ENCODE data around the gene NOX5.

The NOX5 gene

GRCh38 chr15:68986322-68986721, 28.2 kb upstream of the NOX5 start:
- TF ChIP-seq CTCF (IDR thresholded peaks at IDR 0.05; ENCODE audit: extremely low read depth, missing control alignments) = no peak
- DNase-seq (ENCODE audit: low spot score) = no peak

DNA sequence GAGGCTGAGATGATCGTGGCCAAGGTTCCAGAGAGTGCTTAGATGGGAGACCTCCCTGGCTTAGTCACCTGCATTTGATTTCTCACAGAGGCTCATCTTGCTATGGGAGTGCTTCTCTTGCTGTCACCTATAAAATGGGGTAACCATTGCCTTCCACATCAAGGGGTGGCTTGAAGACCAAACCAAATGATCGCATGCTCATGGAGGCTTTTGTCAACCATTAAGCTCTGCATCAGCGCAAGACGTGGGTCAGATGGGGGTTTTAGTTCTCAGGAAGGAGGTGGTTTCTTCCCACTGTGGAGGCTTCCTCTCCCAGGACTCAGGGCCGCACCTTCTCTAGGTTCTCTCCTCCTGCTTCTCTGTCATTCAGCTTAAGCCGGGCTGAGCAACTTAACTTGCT, 27.4 kb upstream of the NOX5 start:
- TF ChIP-seq CTCF (IDR thresholded peaks at IDR 0.05; ENCODE audit: extremely low read depth, missing control alignments) = no peak
- DNase-seq (ENCODE audit: low spot score) = no peak

DNA sequence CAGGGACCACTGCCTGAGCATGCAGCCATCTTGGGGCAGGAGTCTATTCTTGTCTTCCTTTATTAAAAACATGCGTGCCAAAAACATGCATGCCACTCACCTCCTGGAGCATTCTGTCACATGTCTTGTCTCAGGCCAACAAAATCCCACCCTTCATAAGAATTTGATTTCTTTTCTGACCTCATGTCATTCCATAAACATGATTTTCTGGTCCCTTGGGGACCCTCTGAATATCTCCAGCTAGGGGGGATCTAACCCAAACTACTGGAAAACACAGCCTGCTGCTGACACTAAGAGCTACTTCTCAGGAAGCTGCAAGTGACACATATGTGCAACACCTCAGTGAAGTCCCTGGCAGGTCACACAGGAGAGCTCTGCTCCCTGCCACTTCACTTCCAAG, 26.8 kb upstream of the NOX5 start:
- DNase-seq (ENCODE audit: low spot score) = no peak
- no peak for TF ChIP-seq CTCF (IDR thresholded peaks at IDR 0.05; ENCODE audit: extremely low read depth, missing control alignments)

DNA sequence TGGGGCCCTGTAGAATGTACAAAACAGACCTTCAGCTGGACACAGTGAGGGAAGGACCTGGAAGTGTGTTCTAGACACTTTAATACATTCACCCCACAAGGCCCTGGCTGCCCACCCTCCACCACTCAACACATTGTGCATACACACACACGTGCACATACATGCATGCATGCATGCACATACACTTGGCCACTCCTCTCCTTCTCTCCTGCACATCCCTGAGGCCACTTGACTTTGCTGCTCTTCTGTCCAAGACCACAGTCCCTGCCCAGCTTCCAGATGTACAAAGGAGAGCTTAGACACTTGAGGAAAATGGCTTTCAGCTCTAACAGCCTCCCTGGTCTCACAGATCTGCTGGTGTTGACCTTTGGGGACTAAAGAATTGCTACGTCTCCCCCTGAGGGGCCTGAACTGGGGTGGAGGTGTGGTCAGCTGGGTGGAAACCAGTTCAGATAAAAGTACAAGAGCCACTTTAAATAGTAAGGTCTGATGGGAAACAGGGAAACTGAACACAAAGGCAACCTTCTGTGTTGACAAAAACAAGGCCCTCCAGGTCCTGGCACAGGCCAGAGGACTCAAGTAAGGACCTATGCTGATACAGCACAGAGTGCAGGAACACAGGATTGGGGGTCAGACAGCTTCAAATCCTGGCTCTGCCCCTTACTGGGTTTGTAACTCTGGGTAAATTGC, 24.8 kb upstream of the NOX5 start:
- TF ChIP-seq CTCF (IDR thresholded peaks at IDR 0.05; ENCODE audit: extremely low read depth, missing control alignments) = no peak

DNA sequence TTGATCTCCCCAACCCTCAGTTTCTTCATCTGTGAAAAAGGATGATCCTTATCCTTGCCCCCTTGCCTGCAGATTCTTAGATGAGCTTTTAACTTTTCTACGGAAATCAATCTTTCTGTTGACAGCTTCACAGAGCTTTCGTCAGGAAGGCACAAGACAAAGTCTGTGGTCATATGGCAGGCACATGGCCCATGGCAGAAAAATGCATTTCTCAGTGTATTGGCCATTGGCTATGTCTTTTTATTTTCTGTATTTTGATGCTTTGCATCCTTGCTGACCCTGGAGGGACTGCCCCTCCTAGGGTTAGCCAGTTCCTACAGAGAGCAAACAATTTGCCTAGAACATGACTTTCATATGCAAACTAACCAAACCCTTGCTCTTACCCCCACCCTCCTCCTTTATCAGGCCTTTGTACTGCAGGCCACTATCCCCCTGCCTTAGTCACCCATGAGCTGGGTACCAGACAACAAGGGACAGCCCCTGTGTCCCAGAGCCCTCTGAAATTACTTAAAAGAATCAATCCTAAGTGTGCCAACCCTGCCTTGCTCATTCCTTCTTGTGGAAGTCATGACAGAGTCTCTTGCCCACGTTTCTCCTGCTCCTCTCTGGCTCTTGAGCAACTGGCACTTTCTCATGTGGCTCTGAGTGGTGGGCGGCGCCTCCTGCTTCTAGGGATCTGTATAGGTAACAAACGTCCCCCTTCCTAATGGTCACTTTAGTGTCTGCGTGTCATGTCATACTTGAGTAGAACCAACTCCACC, 24.1 kb upstream of the NOX5 start:
- TF ChIP-seq CTCF (IDR thresholded peaks at IDR 0.05; ENCODE audit: extremely low read depth, missing control alignments) = no peak
- DNase-seq (ENCODE audit: low spot score) = no peak

More for the DNA sequence above, 24.8 kb upstream of the NOX5 start:
- no peak for DNase-seq (ENCODE audit: low spot score)

DNA sequence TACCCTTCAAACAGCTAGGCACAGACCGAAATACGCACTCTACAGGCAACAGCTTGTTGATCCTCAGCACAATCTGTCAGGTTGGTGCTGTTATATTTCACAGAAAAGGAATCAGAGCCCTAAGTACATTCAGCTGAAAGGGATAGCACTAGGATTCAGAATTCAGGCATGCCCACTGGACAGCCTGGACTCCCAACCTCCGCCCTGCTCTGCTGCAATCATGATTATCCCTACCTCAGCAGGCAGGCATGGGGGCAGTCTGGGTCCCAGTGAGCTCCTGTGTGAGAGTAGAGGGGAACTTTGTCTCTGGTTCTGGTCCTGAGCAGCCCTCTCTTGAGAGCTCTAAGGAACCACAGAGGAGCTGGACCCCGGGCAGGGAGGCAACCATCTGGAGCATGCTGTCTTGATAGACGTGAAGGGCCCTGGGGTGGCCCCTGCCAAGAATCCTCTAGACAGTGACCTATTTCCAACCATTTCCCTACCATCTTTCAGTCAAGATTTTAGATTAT, 23.4 kb upstream of the NOX5 start:
- no peak for DNase-seq (ENCODE audit: low spot score)
- no peak for TF ChIP-seq CTCF (IDR thresholded peaks at IDR 0.05; ENCODE audit: extremely low read depth, missing control alignments)

DNA sequence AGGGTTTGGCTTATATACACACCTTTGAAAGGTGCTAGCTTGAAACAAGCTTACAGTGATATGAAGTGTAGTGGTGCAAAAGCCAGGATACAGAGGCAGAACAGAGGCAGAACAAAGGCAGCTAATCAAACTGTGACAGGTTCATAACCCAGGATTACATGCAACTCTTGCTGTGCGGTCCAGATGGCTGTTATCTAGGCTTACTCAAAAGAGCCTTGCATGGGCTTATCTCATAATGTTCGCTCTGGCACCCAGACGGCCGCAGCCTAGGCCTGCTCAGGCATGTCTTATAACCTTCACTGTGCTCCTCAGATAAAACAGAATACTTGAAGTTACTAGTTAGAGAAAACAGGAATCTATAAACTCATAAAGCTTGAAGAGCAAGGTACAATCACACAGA, 22.8 kb upstream of the NOX5 start:
- no peak for DNase-seq (ENCODE audit: low spot score)
- no peak for TF ChIP-seq CTCF (IDR thresholded peaks at IDR 0.05; ENCODE audit: extremely low read depth, missing control alignments)
